Cardiac ventricle fibroblast (primary cell): ENCODE measurements around the gene ZBTB1. TPM values are rescaled to one million over a fixed set of nuclear protein-coding genes. Genes with fewer than 3 reads are reported as not detected.

Experiments used
- total RNA-seq: library from RNA; depleted of rRNA; stranded (reverse); fragments of >200 nt; gene quantifications from 2 replicates; pipeline ENCODE4 v1.2.3, GENCODE V29; 2015

Gene ZBTB1
- total RNA-seq: 27.3 and 37.0 TPM in 2 replicates

GRCh38 chr14:64504310-64504896, at the start of gene ZBTB1:
ZBTB1 (plus strand) TSS chr14:64504770; CDS start chr14:64521505, 16,735 bp downstream.

GRCh38 chr14:64465191-64465822, 39.3 kb upstream of the ZBTB1 start, which contains the start of gene AKAP5:
AKAP5 (plus strand) TSS chr14:64465499; CDS start chr14:64468395, 2,896 bp downstream.

GRCh38 chr14:64503434-64504309, 898 bp upstream of the ZBTB1 start, which contains the start of gene ZBTB25:
ZBTB25 (minus strand) TSS chr14:64503838; CDS start chr14:64490533, 13,305 bp downstream.

GRCh38 chr14:64540208-64541202, 35.9 kb downstream of the ZBTB1 start, which contains the start of gene HSPA2:
HSPA2 (plus strand) TSS chr14:64540741; CDS start chr14:64540850, 109 bp downstream.

GRCh38 chr14:64549791-64550620, 45.4 kb downstream of the ZBTB1 start, which contains the start of gene PPP1R36:
PPP1R36 (plus strand) TSS chr14:64549961; CDS start chr14:64549998, 37 bp downstream.

Other genes with a start within 250 kb of the ZBTB1 start
- not detected in 2 replicates for gene ESR2, start 210.4 kb upstream of the ZBTB1 start, total RNA-seq
- 31.3 and 31.7 TPM in 2 replicates for gene MTHFD1, start 116.4 kb upstream of the ZBTB1 start, total RNA-seq
- 0.10 and 0.31 TPM in 2 replicates for gene AKAP5, start 39.3 kb upstream of the ZBTB1 start, total RNA-seq
- gene ZBTB25, start 932 bp upstream of the ZBTB1 start, total RNA-seq: 9.5 and 11.2 TPM in 2 replicates
- gene HSPA2, start 36.0 kb downstream of the ZBTB1 start, total RNA-seq: 3.6 and 4.0 TPM in 2 replicates
- 0.34 and 0.56 TPM in 2 replicates for gene PPP1R36, start 45.2 kb downstream of the ZBTB1 start, total RNA-seq
- 4.3 and 9.5 TPM in 2 replicates for gene PLEKHG3, start 199.7 kb downstream of the ZBTB1 start, total RNA-seq